Nephron (organoid): ENCODE results near the gene DIP2C.
A peak's percentile ranks its signal among the peaks of the same experiment; 100 is the strongest.

Experiments
- H3K27ac Mint-ChIP-seq, 3 experiments: 2 replicates each; pipeline ENCODE4 v1.8.0; 2020; ENCODE audit warnings: mixed read lengths in 3 of 3, mild to moderate bottlenecking in 2 of 3, moderate library complexity in 1 of 3
- H3K27me3 Mint-ChIP-seq: 2 replicates; pipeline ENCODE4 v1.8.0; 2021; ENCODE audit warnings: low read depth, mild to moderate bottlenecking, moderate library complexity, mixed read lengths
- H3K36me3 Mint-ChIP-seq: 2 replicates; pipeline ENCODE4 v1.8.0; 2020; ENCODE audit warnings: low read depth, mixed read lengths
- H3K4me1 Mint-ChIP-seq: 2 replicates; pipeline ENCODE4 v1.8.0; 2020; ENCODE audit warnings: mixed read lengths
- H3K4me3 Mint-ChIP-seq, 3 experiments: 2 replicates each; pipeline ENCODE4 v1.8.0; 2020; ENCODE audit warnings: mild to moderate bottlenecking in 3 of 3, mixed read lengths in 3 of 3, moderate library complexity in 2 of 3
- H3K9me3 Mint-ChIP-seq: 2 replicates; pipeline ENCODE4 v1.8.0; 2020; ENCODE audit warnings: mixed read lengths
- TF ChIP-seq, protein P1 (sequence below), 3 experiments: fragments of 200-600 bp; sonication (generic); IDR thresholded peaks; one replicate each; pipeline ENCODE4 v1.5.0; 2021; ENCODE audit warnings: antibody characterized with exemption in 3 of 3; ENCODE audit not compliant: unreplicated experiment in 3 of 3

Gene DIP2C

DNA sequence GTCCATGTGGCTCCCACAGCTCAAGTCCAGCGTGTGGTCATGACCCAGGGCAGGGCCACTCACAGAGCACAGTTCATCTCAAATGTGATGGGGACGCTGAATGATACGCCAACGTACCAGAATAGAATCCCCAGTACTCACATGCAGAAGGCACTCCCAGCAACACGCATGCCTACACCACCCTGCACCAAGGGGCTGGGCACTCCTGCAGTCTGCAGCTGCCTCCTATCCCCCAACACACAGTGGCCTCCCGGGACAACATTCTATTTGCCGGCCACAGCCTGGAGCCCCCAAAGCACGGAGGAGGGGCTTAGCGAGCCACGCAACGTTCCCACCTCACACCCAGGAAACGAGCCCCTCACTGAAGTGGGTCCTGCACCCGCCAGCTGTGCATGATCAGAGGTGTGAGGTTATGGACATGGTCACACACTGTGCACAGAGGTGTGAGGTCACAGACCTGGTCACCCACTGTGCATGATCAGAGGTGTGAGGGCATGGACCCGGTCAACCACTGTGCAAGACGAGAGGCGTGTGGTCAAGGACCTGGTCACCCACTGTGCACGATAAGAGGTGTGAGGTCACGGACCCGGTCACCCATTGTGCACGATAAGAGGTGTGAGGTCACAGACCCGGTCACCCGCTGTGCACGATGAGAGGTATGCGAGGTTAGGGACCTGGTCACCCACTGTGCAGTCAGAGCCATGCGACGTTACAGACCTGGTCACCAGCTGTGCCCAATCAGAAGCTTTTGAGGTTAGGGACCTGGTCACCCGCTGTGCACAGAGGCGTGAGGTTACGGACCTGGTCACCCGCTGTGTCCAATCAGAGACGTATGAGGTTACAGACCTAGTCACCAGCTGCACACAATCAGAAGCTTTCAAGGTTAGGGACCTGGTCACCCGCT is 182.8 kb downstream of the DIP2C start:
- peaks cover 5% of the 10 kb centered on the region for H3K27me3 Mint-ChIP-seq
- H3K27ac Mint-ChIP-seq = no peak overlapping the region
- H3K36me3 Mint-ChIP-seq = peaks cover 12% of the 10 kb centered on the region
- no peaks in the 10 kb centered on the region for H3K9me3 Mint-ChIP-seq
- TF ChIP-seq, protein P1, sequence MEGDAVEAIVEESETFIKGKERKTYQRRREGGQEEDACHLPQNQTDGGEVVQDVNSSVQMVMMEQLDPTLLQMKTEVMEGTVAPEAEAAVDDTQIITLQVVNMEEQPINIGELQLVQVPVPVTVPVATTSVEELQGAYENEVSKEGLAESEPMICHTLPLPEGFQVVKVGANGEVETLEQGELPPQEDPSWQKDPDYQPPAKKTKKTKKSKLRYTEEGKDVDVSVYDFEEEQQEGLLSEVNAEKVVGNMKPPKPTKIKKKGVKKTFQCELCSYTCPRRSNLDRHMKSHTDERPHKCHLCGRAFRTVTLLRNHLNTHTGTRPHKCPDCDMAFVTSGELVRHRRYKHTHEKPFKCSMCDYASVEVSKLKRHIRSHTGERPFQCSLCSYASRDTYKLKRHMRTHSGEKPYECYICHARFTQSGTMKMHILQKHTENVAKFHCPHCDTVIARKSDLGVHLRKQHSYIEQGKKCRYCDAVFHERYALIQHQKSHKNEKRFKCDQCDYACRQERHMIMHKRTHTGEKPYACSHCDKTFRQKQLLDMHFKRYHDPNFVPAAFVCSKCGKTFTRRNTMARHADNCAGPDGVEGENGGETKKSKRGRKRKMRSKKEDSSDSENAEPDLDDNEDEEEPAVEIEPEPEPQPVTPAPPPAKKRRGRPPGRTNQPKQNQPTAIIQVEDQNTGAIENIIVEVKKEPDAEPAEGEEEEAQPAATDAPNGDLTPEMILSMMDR (IDR thresholded peaks at IDR 0.05; ENCODE audit: unreplicated experiment in 3 of 3) = no peak
- H3K4me1 Mint-ChIP-seq = peaks cover 58% of the 10 kb centered on the region
- H3K4me3 Mint-ChIP-seq = no peak overlapping the region

GRCh38 chr10:505419-505818 is 184.0 kb downstream of the DIP2C start:
- H3K27me3 Mint-ChIP-seq = peaks cover 5% of the 10 kb centered on the region
- no peak overlapping the region for H3K4me3 Mint-ChIP-seq
- peaks cover 12% of the 10 kb centered on the region for H3K36me3 Mint-ChIP-seq
- H3K4me1 Mint-ChIP-seq = peaks cover 57% of the 10 kb centered on the region
- no peak overlapping the region for H3K27ac Mint-ChIP-seq
- TF ChIP-seq, protein P1 (IDR thresholded peaks at IDR 0.05; ENCODE audit: unreplicated experiment in 3 of 3) = no peak
- H3K9me3 Mint-ChIP-seq = no peaks in the 10 kb centered on the region

DNA sequence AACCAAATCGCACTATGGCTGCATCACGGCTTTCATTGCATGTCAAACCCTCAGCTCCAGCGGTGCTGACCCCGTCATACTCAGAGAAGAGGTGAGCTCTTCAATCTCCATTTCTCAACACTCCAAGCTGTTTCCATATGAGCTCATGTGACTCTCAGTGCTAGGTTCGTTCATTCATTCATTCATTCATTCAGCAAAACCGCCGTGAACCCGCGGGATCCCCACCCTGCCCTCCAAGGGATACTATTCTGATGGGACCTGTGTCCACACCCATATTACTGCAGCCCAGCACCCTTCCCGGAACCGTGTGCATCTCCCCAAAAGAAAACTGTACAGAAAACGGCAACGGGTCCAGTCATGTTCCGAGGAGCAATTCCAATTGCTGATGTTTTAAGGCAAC is 184.7 kb downstream of the DIP2C start:
- TF ChIP-seq, protein P1 (IDR thresholded peaks at IDR 0.05; ENCODE audit: unreplicated experiment in 3 of 3) = no peak
- H3K9me3 Mint-ChIP-seq = no peaks in the 10 kb centered on the region
- peaks cover 54% of the 10 kb centered on the region for H3K4me1 Mint-ChIP-seq
- H3K4me3 Mint-ChIP-seq = no peak overlapping the region
- H3K27me3 Mint-ChIP-seq = peaks cover 5% of the 10 kb centered on the region
- H3K36me3 Mint-ChIP-seq = peaks cover 12% of the 10 kb centered on the region
- H3K27ac Mint-ChIP-seq = peak overlapping the region in 1 of 3 experiments; percentile 13

DNA sequence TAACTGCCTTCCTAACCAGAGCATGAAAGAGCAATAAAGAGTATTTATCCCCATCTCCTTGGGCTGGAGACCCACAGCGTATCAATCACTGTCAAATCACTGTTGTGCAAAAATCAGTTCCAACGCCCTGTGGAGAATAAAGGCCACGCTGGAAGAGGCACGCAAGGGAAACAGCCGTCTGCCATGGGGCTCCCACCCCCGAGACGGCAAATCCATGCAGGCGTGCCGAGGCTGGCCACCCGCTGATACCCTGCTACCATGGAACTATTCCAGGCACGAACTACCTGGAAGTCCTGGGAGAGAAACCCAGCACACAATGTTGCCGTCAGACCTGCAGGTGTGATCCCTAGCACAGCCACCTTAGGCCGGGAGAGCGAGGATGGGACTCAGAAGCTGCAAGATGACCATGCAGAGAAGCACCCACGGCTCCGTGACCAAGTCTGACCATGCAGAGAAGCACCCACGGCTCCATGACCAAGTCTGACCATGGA is 185.3 kb downstream of the DIP2C start:
- Mint-ChIP-seq H3K4me1 (peaks cover 53% of the 10 kb centered on the region), H3K27ac (no peak overlapping the region), H3K4me3 (no peak overlapping the region), H3K36me3 (peaks cover 12% of the 10 kb centered on the region), H3K27me3 (peaks cover 5% of the 10 kb centered on the region), H3K9me3 (no peaks in the 10 kb centered on the region)
- TF ChIP-seq, protein P1 (IDR thresholded peaks at IDR 0.05; ENCODE audit: unreplicated experiment in 3 of 3) = no peak

GRCh38 chr10:501596-501995 is 187.9 kb downstream of the DIP2C start:
- H3K36me3 Mint-ChIP-seq = peaks cover 7% of the 10 kb centered on the region
- no peaks in the 10 kb centered on the region for H3K9me3 Mint-ChIP-seq
- H3K4me1 Mint-ChIP-seq = peaks cover 55% of the 10 kb centered on the region
- no peak overlapping the region for H3K27ac Mint-ChIP-seq
- TF ChIP-seq, protein P1 (IDR thresholded peaks at IDR 0.05; ENCODE audit: unreplicated experiment in 3 of 3) = no peak
- no peak overlapping the region for H3K4me3 Mint-ChIP-seq
- H3K27me3 Mint-ChIP-seq = peaks cover 3% of the 10 kb centered on the region
